ENCODE results near the gene OSTM1. TPM values are rescaled to one million over a fixed set of nuclear protein-coding genes. Genes with fewer than 3 reads are reported as not detected.
A peak's percentile ranks its signal among the peaks of the same experiment; 100 is the strongest.

OSTM1 gene
- total and polyA plus RNA-seq, 2 of the 13 experiments (the other 11 are each of a cell fraction or from before 2014, with no cell fraction given): 8.7 to 20.5 TPM

- TF ChIP-seq REST (IDR thresholded peaks at IDR 0.05; ENCODE audit: borderline replicate concordance in 1 of 2, low read depth in 1 of 2, low read length in 2 of 2): peak; percentile 31 to 79
- peak; percentile 75 for TF ChIP-seq TAF1 (CRISPR knock-in tag; IDR thresholded peaks at IDR 0.05)
- TF ChIP-seq ZNF550 (CRISPR knock-in tag; IDR thresholded peaks at IDR 0.05; ENCODE audit: borderline replicate concordance): no peak
- no peak for TF ChIP-seq HDAC6 (IDR thresholded peaks at IDR 0.05; ENCODE audit: low read depth, low read length)
- 0 out of 2 replicates have a peak, but pooled peaks have one; percentile 47 for TF ChIP-seq ZNF557 (CRISPR knock-in tag; IDR thresholded peaks at IDR 0.05)
- no peak for TF ChIP-seq ZBTB34 (CRISPR knock-in tag; IDR thresholded peaks at IDR 0.05)
- no peak for TF ChIP-seq CSRNP2 (CRISPR knock-in tag; conservative IDR thresholded peaks at IDR 0.05; ENCODE audit: low read depth)
- TF ChIP-seq MED1 (CRISPR knock-in tag; IDR thresholded peaks at IDR 0.05): peak; percentile 62
- TF ChIP-seq AHR (CRISPR knock-in tag; IDR thresholded peaks at IDR 0.05): peak; percentile 78; the same call in 1 of the 2 replicates
- peak; percentile 76; the same call in 1 of the 2 replicates for TF ChIP-seq AKNA (CRISPR knock-in tag; IDR thresholded peaks at IDR 0.05; ENCODE audit: borderline replicate concordance)
- no peak for TF ChIP-seq ZFP62 (CRISPR knock-in tag; IDR thresholded peaks at IDR 0.05)
- 0 out of 2 replicates have a peak, but pooled peaks have one; percentile 32 for TF ChIP-seq ZNF354B (CRISPR knock-in tag; IDR thresholded peaks at IDR 0.05)
- no peak; the same call in 1 of the 2 replicates for TF ChIP-seq JUND (CRISPR knock-in tag; IDR thresholded peaks at IDR 0.05)
These were observed at the start of gene OSTM1 (continued) for GRCh38 chr6:108074359-108075144.
